Amygdala (tissue), 56 donors: ENCODE results near the gene AKAP9.
"Not testable (repeated sequence)": the region's sequence is repeated elsewhere in the genome, so short reads cannot be mapped to it uniquely, and the experiment has no call there.

Experiments
- DNase-seq, 56 donors: peaks; one replicate each; lab custom pipeline; 2025; lab: John Stamatoyannopoulos, UW

The AKAP9 gene

DNA sequence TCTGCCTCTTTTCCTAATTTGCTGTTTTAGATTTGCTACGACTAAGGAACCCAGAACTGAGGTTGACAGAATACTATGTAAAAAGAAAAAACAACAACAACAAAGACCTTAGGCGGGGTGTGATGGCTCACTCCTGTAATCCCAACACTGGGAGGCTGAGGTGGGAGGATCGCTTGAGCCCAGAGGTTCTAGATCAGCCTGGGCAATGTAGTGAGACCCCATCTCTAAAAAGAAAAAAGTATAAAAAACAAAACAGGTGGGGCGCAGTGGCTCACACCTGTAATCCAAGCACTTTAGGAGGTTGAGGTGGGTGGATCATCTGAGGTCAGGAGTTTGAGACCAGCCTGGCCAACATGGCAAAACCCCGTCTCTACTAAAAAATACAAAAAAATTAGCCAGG, 4.3 kb downstream of the AKAP9 start:
- DNase-seq: not testable (repeated sequence)

DNA sequence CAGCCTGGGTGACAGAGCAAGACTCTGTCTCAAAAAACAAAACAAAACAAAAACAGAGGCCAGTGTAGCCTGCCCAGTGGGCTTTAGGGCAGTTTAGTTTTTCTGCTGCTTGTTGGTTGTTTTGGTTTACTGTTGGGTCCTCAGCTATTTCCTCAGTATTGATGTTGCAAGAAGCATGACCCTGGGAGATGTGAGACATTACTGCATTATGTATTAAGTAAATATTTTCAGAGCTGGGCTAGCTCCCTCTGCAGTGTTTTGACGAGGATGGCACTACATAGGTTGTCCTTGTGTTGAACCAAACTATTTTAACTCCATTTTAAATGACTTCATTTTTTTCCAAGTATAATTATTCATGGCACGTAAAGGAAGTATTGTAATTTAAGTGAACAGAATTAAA, 4.8 kb downstream of the AKAP9 start:
- no peak for DNase-seq

DNA sequence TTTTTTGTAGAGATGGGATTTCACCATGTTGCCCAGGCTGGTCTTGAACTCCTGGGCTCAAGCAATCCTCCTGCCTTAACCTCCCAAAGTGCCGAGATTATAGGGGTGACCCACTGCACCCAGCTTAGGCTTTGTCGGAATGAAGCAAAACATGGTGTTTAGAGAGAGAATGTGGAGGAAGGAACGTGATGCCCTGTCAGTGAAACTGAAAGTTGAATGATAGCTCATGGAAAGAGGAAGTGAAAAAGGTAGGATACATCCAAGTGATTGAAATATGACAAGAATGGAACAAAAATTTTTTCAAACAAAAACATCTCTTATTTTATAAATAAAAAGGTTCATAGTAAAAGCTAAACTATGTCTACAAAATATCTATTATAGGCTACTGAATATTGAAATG, 5.9 kb downstream of the AKAP9 start:
- no peak for DNase-seq

GRCh38 chr7:91947948-91948347, 7.3 kb downstream of the AKAP9 start:
- no peak for DNase-seq

DNA sequence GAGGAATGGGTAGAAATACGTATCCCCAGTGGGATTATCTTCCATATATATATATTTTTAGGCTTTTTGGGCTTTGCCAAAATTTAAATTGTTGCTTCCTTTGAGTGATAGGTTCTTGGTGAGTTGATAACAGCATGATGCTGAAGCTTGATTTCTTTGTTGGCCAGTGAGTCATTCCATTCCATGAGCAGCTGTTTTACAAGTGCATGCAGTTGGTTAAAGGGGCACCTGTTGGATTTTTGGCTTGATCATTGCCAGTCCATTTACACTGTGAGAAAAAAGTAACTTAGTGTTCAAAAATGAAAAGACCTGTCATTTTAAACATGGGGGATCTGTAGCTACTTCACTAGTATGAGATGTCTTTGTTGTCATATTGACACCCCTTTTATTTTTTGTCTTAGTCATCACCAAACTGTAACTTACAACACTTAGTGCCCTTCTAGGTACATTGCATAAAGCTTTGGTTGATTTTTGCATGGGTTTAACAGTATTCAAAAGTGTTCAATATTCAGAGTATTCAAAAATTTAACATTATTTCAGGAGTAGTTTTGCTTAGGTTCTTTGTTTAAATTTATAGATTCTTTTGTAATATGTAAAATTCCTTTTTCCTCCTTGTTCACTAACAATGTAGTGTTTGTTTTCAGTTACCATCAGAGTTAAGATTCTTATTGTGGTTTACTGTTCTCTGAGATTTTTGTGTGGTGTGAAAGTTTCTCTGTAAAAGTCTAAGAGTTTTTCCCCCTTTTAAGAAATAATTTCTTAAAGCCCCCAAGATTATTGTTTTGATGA, 8.8 kb downstream of the AKAP9 start:
- no peak for DNase-seq

- no peak for DNase-seq
Measured at GRCh38 chr7:91953618-91954017, 13.0 kb downstream of the AKAP9 start.

DNA sequence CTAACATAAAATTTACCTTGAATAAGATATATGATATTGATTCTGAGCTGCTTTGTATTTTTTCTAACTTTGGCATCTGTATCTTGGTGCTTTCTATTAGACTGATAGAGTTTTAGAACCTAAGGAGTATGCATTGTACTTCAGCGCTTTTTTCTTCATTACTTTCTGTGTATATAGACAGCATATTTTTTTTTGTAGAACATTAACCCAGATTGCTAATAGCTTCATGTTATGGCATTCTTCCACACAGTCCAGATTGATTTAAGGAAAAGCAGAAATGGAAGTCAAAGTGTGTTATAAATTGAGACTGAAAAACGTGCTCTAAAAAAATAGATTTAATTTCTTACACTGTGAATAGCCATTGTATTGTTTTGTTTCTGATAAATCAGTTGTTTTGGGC, 15.8 kb downstream of the AKAP9 start:
- DNase-seq: not testable (repeated sequence)

DNA sequence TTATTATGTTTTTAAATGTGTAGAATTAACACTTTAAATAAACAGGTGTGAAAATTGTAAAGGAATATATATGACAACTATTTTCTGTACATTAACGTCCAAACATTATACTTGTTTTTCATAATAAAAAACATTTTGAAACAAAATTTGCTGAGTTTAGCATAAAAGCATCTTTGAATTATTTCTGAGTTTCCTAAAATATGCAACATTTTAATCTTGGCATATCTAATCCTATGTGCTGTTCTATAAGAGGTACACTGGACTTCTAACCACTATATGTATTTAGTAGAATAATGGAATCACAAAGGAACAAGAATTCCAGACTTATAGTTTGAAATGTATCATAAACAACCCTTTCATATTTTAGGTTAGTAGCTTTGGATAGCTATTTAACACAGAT, 16.6 kb downstream of the AKAP9 start:
- no peak for DNase-seq

DNA sequence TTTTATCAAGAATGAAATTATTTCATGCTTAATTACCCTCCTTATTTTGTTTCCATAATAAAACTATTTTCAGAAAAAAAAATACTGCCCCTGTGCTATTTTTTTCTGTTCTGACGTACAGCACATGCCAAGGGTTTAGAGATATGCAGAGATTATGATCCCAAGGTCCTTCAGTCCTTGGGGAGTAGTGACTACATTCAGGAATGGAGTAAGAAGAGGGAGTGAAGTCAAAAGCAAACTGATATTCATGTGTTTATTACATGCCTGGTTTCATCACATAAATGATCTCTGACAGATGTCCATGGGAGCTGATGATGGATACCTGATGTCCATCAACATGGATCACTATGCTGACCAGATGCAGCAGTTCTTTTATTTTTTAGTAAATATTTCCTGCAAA, 17.2 kb downstream of the AKAP9 start:
- DNase-seq: no peak

DNA sequence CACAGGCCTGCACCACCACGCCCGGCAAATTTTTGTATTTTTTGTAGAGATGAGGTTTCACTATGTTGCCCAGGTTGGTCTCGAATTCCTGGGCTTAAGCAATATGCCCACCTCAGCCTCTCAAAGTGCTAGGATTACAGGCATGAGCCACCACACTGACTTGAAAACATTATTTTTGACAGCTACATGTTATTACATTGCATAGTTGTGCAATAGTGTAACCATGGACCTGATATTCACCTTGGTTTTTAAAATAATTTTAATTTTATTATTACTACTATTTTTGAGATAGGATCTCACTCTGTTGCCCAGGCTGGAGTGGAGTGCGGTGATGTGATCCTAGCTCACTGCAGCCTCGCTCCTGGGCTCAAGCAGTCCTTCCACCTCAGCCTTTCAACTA, 18.4 kb downstream of the AKAP9 start:
- DNase-seq: no peak

- no peak for DNase-seq
Measured at GRCh38 chr7:91961816-91962215, 21.2 kb downstream of the AKAP9 start.

DNA sequence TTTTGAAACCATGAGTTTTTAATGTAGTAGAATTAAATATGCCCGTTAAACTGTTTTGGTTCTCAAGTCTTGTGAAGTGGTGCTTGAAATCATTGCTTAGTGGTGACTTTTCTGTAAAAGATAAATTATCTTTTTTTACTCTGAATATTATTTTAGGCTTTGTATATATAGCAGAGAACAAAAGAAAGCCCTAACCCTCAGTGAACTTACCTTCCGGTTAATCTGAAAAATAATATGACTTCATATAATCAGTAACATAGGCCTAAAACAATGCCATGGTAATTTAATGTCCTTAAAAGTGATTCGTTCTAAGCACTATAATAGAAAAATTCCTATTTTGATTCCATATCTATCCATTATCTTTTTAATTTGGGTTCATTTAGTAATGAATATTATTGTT, 21.8 kb downstream of the AKAP9 start:
- no peak for DNase-seq

GRCh38 chr7:91967513-91967912, 26.9 kb downstream of the AKAP9 start:
- DNase-seq: not testable (repeated sequence)

DNA sequence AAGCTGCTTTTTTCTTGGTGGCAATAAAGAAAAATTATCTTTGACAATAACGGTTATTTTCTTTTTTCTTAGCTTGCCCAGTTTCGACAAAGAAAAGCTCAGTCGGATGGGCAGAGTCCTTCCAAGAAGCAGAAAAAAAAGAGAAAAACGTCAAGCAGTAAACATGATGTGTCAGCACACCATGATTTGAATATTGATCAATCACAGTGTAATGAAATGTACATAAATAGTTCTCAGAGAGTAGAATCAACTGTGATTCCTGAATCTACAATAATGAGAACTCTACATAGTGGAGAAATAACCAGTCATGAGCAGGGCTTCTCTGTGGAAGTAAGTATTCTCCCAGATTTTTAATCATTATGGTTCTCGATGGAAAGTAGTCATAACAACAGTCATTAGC, 33.0 kb downstream of the AKAP9 start:
- DNase-seq: no peak

DNA sequence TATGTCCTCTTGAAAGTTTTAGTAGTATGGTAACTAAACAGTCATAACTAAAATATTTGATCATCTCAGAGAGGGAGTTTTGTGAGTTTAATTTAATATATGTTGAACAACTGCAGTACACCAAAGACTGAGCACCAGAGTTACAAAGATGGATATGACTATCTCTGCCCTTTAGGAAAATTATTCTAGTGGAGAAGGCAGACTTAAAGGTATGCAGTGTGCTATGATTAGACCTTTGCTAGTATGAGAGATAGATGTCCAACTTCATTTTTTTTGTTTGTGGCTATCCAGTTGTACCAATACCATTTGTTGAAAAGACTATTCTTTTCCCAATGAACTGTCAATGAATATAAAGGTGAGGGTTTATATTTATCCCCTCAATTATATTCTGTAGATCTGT, 33.4 kb downstream of the AKAP9 start:
- no peak for DNase-seq

DNA sequence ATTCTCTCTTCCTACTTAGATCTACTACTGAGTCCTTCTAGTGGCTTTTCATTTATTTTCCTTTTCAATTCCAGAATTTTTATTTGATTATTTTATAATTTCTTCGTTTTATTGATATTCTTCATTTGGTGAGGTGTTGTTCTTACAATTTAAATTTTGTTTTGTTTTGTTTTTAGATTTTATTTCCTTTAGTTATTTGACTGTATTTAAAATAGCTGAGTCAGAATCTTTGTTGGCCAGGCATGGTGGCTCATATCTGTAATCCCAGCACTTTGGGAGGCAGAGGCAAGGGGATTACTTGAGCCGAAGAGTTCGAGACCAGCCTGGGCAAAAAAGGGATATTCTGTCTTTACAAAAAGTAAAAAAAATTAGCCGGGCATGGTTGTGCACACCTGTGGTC, 36.1 kb downstream of the AKAP9 start:
- no peak for DNase-seq

- no peak for DNase-seq
Measured at GRCh38 chr7:91979590-91979989, 38.9 kb downstream of the AKAP9 start.

DNA sequence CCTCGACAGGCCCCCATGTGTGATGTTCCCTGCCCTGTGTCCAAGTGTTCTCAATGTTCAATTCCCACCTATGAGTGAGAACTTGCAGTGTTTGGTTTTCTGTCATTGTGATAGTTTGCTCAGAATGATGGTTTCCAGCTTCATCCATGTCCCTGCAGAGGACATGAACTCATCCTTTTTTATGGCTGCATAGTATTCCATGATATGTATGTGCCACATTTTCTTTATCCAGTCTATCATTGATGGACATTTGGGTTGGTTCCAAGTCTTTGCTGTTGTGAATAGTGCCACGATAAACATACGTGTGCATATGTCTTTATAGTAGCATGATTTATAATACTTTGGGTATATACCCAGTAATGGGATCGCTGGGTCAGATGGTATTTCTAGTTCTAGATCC, 41.7 kb downstream of the AKAP9 start:
- DNase-seq: not testable (repeated sequence)

DNA sequence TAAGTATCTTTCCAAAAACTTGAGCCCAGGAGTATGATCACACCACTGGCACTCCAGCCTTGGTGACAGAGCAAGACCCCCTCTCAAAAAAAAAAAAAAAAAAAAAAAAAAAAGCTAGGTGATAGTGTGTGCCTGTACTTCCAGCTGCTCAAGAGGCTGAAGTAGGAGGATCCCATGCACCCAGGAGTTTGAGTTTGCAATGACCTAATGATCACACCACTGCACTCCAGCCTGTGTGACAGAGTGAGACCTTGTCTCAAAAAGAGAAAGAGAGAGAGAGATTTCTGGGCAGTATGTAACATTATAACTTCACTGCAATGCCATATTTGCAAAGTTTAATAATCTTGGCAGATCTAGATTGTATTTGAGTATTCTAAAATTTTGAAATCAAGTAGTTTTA, 47.6 kb downstream of the AKAP9 start:
- DNase-seq: no peak

DNA sequence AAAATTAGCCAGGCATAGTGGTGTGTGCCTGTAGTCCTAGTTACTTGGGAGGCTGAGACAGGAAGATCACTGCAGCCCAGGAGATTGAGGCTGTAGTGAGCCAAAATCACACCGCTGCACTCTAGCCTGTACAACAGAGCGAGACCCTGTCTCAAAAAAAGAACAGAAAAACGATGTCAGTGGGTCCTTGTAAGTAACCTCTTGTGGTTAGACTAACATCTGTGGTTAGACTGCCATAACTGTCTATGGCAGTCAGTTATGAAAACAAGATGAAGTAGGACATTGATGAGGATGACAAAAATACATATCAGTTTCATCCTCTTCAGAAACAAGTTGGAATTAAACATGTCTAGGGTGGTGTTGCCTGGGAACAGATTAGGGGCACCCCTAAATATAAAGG, 53.3 kb downstream of the AKAP9 start:
- DNase-seq: no peak

DNA sequence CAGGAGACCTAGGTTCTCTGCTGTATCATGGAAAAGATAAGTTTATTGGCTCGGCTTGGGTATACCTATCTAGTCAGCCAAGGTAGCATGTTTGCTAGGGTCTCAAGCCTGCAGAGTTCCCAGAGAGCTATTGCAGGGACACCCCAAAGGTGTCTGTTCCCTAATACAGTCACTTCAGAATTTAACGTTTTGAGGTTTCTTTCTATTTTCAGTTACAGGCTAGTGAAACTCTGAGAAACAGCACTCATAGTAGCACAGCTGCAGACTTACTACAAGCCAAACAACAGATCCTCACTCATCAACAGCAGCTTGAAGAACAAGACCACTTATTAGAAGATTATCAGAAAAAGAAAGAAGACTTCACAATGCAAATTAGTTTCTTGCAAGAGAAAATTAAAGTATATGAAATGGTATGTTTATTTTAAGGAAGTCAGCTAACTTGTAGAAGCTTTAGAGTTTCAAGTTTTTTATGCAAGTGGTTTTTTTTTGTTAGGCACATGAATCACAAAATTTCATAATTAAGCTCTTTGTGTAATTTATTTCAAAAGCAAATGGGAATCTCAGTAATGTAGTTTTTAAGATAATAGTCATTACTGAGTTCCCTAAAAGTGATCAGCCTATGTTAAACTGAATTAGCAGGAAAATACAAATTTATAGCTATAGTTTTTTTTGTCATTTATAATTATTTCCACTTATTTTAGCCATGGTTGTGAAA, 54.9 kb downstream of the AKAP9 start:
- DNase-seq: no peak
